ENCODE measurements around the gene BBOX1.

GRCh38 chr11:27148506-27148905 lies 107.9 kb downstream of the BBOX1 start:
- no peak for TF ChIP-seq CTCF (IDR thresholded peaks at IDR 0.05; ENCODE audit: insufficient read depth, low read length, poor library complexity, severe bottlenecking)
- no peak for TF ChIP-seq EZH2phosphoT487 (conservative IDR thresholded peaks at IDR 0.05; ENCODE audit: low read length)

Data from SU-DHL-6 (cell line).